K562 (cell line): ENCODE measurements around the gene NRARP. TPM values are rescaled to one million over a fixed set of nuclear protein-coding genes. Genes with fewer than 3 reads are reported as not detected.

Experiments
- ARID3B ChIP-seq: fragments of 250-450 bp; sonication (Bioruptor Pico); IDR thresholded peaks from 2 replicates; pipeline ENCODE4 v1.4.0; 2020; ENCODE audit warnings: borderline replicate concordance
- ATF1 ChIP-seq, 2 experiments: fragments of 450-650 bp in 1 of 2; IDR thresholded peaks; 2 replicates each; pipeline ENCODE4 v1.6.1; 2016; ENCODE audit warnings: missing compliant biosample characterization in 1 of 2, missing genetic modification characterization in 1 of 2
- ATF7 ChIP-seq: fragments of 450-650 bp; IDR thresholded peaks from 2 replicates; pipeline ENCODE4 v1.7.1; 2014; ENCODE audit warnings: mild to moderate bottlenecking, moderate library complexity
- CC2D1A ChIP-seq: fragments of 450-650 bp; IDR thresholded peaks from 2 replicates; pipeline ENCODE4 v1.6.1; 2017; ENCODE audit warnings: mild to moderate bottlenecking
- ELF4 ChIP-seq: fragments of 450-650 bp; formaldehyde crosslinking; IDR thresholded peaks from 2 replicates; pipeline ENCODE4 v1.4.0; 2022; ENCODE audit warnings: missing genetic modification characterization
- HDAC6 ChIP-seq: IDR thresholded peaks from 2 replicates; pipeline ENCODE4 v1.6.1; 2012; ENCODE audit warnings: low read depth, mild to moderate bottlenecking, control low read depth, inconsistent platforms, low read length, moderate library complexity
- MAX ChIP-seq: sonication (generic); formaldehyde crosslinking; IDR thresholded peaks from 2 replicates; pipeline ENCODE4 v1.9.0; 2022; ENCODE audit warnings: mild to moderate bottlenecking, missing genetic modification reagents
- MCM5 ChIP-seq: fragments of 450-650 bp; IDR thresholded peaks from 2 replicates; pipeline ENCODE4 v1.6.1; 2016; ENCODE audit warnings: low read depth
- NFYB ChIP-seq: IDR thresholded peaks from 2 replicates; pipeline ENCODE4 v1.6.1; 2011; ENCODE audit warnings: mild to moderate bottlenecking, moderate library complexity; ENCODE audit not compliant: insufficient read length; ENCODE audit errors: extremely low read depth
- POLR2G ChIP-seq: fragments of 200-400 bp; formaldehyde crosslinking; IDR thresholded peaks from 2 replicates; pipeline ENCODE4 v1.6.1; 2017; ENCODE audit warnings: low read depth, mild to moderate bottlenecking, antibody characterized with exemption, low read length, moderate library complexity
- PRMT5 ChIP-seq: sonication (generic); formaldehyde crosslinking; IDR thresholded peaks from 2 replicates; pipeline ENCODE4 v1.5.0; 2020; ENCODE audit warnings: missing genetic modification reagents
- RNF2 ChIP-seq: sonication (generic); IDR thresholded peaks from 2 replicates; pipeline ENCODE4 v1.6.1; 2016
- STAG1 ChIP-seq: sonication (generic); formaldehyde crosslinking; IDR thresholded peaks from 2 replicates; pipeline ENCODE4 v1.5.0; 2020; ENCODE audit warnings: missing genetic modification reagents, borderline replicate concordance
- TCF3 ChIP-seq: sonication (generic); formaldehyde crosslinking; IDR thresholded peaks from 2 replicates; pipeline ENCODE4 v1.4.0; 2020; ENCODE audit warnings: mild to moderate bottlenecking, missing genetic modification reagents
- TOE1 ChIP-seq, 2 experiments: fragments of 450-650 bp in 1 of 2; sonication (generic) in 1 of 2; formaldehyde crosslinking in 1 of 2; IDR thresholded peaks; 2 replicates each; pipeline versions ENCODE4 v1.7.1 to v1.8.0; 2016 to 2022; ENCODE audit warnings: borderline replicate concordance in 2 of 2, mild to moderate bottlenecking in 2 of 2, antibody characterized with exemption in 1 of 2, inconsistent platforms in 1 of 2, low read depth in 1 of 2, missing genetic modification reagents in 1 of 2, moderate library complexity in 1 of 2
- ZBTB9 ChIP-seq: fragments of 450-650 bp; formaldehyde crosslinking; IDR thresholded peaks from 2 replicates; pipeline ENCODE4 v1.4.0; 2020; ENCODE audit warnings: mild to moderate bottlenecking, moderate library complexity
- ZC3H4 ChIP-seq: sonication (generic); formaldehyde crosslinking; IDR thresholded peaks from 2 replicates; pipeline ENCODE4 v1.9.0; 2021; ENCODE audit warnings: missing genetic modification reagents, borderline replicate concordance
- ZNF507 ChIP-seq: conservative IDR thresholded peaks from 2 replicates; pipeline ENCODE4 v1.6.1; 2017; ENCODE audit warnings: missing genetic modification characterization, missing compliant biosample characterization
- ZNF561 ChIP-seq: fragments of 450-650 bp; formaldehyde crosslinking; conservative IDR thresholded peaks from 2 replicates; pipeline ENCODE4 v1.4.0; 2020; ENCODE audit warnings: mild to moderate bottlenecking, moderate library complexity
- ZNF592 ChIP-seq: fragments of 450-650 bp; IDR thresholded peaks from 2 replicates; pipeline ENCODE4 v1.6.1; 2017; ENCODE audit warnings: antibody characterized with exemption, mild to moderate bottlenecking
- polyA plus RNA-seq, 8 experiments: library from polyadenylated mRNA; depleted of rRNA in 4 of 8; stranded (reverse) in 5 of 8; unstranded in 3 of 8; fragments of >200 nt; fragmentation: Nextera tagmentation in 2 of 8; fragmentation: Illumina TruSeq in 1 of 8; extraction: Ambion mirVana in 2 of 8; extraction: Trizol in 1 of 8; gene quantifications; 2 replicates each; pipeline versions ENCODE4 v1.2.1 to v1.2.3, GENCODE V29; 2011 to 2014; ENCODE audit warnings: inconsistent platforms in 1 of 8, missing spikeins in 1 of 8
- total RNA-seq, 7 experiments: library from RNA; depleted of rRNA in 6 of 7; stranded (reverse); fragments of >200 nt in 6 of 7; fragmentation: Illumina TruSeq in 2 of 7; extraction: Trizol in 2 of 7; gene quantifications; 2 replicates each; pipeline versions ENCODE4 v1.2.1 to v1.2.3, GENCODE V29; 2011 to 2021; ENCODE audit warnings: low replicate concordance in 1 of 7

Gene NRARP
- total and polyA plus RNA-seq, 9 of the 15 experiments (the other 6 are each of a cell fraction or from before 2014, with no cell fraction given): 2.0 to 24.5 (median 7.2) TPM; not detected in 2

GRCh38 chr9:137301081-137301947, 757 bp downstream of the NRARP start (continued):
- TF ChIP-seq TCF3 (CRISPR knock-in tag): no peak
- TF ChIP-seq ZNF507 (tag): no peak
- no peak for TF ChIP-seq ATF1 (CRISPR knock-in tag; IDR thresholded peaks at IDR 0.05)
- TF ChIP-seq ATF1 (tag; IDR thresholded peaks at IDR 0.05): peak; percentile 49; the same call in 1 of the 2 replicates
- TF ChIP-seq MAX (CRISPR knock-in tag): peak; percentile 89
- peak; percentile 76 for TF ChIP-seq POLR2G
- TF ChIP-seq NFYB: no peak
- TF ChIP-seq ZNF561: no peak
- TF ChIP-seq CC2D1A: no peak
- TF ChIP-seq ZNF592: peak; percentile 66; the same call in 1 of the 2 replicates
- no peak for TF ChIP-seq MCM5
- TF ChIP-seq STAG1 (CRISPR knock-in tag): peak; percentile 48; the same call in 1 of the 2 replicates
- no peak for TF ChIP-seq ARID3B (CRISPR knock-in tag)
- peak; percentile 59; the same call in 1 of the 2 replicates for TF ChIP-seq HDAC6
- TF ChIP-seq ELF4 (CRISPR knock-in tag): no peak
- 0 out of 2 replicates have a peak, but pooled peaks have one; percentile 68 for TF ChIP-seq ZC3H4
- TF ChIP-seq TOE1 (IDR thresholded peaks at IDR 0.05; ENCODE audit: borderline replicate concordance): no peak
- 0 out of 2 replicates have a peak, but pooled peaks have one; percentile 44 for TF ChIP-seq TOE1 (CRISPR knock-in tag; IDR thresholded peaks at IDR 0.05; ENCODE audit: borderline replicate concordance, low read depth)
- 0 out of 2 replicates have a peak, but pooled peaks have one; percentile 10 for TF ChIP-seq PRMT5 (CRISPR knock-in tag)
- TF ChIP-seq RNF2: 0 out of 2 replicates have a peak, but pooled peaks have one; percentile 47
- no peak for TF ChIP-seq ZBTB9 (CRISPR knock-in tag)
- no peak for TF ChIP-seq ATF7
